T-cell (primary cell): Measurements from ENCODE around the gene GNB5. TPM values are rescaled to one million over a fixed set of nuclear protein-coding genes. Genes with fewer than 3 reads are reported as not detected.
"Not testable (repeated sequence)": the region's sequence is repeated elsewhere in the genome, so short reads cannot be mapped to it uniquely, and the experiment has no call there.

Experiments
- ATAC-seq, 4 experiments: fragments of 200-7000 bp in 3 of 4; fragments of 150-1000 bp in 1 of 4; cut with Tn5 transposase; replicated peaks in 1 of 4; 1 replicate in 3 of 4; 2 replicates in 1 of 4; pipeline ENCODE4 v1.10.0; 2021; ENCODE audit warnings: moderate library complexity in 3 of 4, mild to moderate bottlenecking in 2 of 4, moderate number of reproducible peaks in 1 of 4
- CTCF ChIA-PET, 2 donors: fragments of 300-600 bp; sonication (Branson Sonifier 250); formaldehyde crosslinking; loops; one replicate each; lab custom pipeline; 2022; ENCODE audit warnings: antibody characterized with exemption in 2 of 2; lab: Charles Lee
- POLR2A ChIA-PET, 2 donors: fragments of 300-600 bp; sonication (Branson Sonifier 250); formaldehyde crosslinking; loops; one replicate each; lab custom pipeline; 2022; ENCODE audit warnings: antibody characterized with exemption in 2 of 2; lab: Charles Lee
- DNase-seq, 35 experiments: peaks; one replicate each; pipeline versions ENCODE4 v3.0.0 to v3.0.0-alpha.2; 2013 to 2023
- H3K27ac ChIP-seq: one replicate; pipeline ENCODE4 v1.5.1; 2013; ENCODE audit warnings: low read length
- H3K27me3 ChIP-seq, 2 experiments: replicated peaks in 1 of 2; 1 replicate in 1 of 2; 2 replicates in 1 of 2; pipeline versions ENCODE4 v1.6.1 to v1.7.0; 2013; ENCODE audit warnings: low read length in 1 of 2, mixed read lengths in 1 of 2; ENCODE audit not compliant: control insufficient read depth in 2 of 2, insufficient read depth in 2 of 2; ENCODE audit errors: extremely low read depth in 1 of 2
- H3K36me3 ChIP-seq, 2 donors: 1 replicate in 1 of 2; 2 replicates in 1 of 2; pipeline versions ENCODE4 v1.6.1 to v1.7.0; 2013; ENCODE audit warnings: low read length in 1 of 2; ENCODE audit not compliant: control insufficient read depth in 2 of 2, insufficient read depth in 1 of 2; ENCODE audit errors: extremely low read depth in 1 of 2
- H3K4me1 ChIP-seq, 2 experiments: 1 replicate in 1 of 2; 2 replicates in 1 of 2; pipeline versions ENCODE4 v1.6.1 to v1.7.0; 2013; ENCODE audit warnings: low read length in 2 of 2, mixed read lengths in 1 of 2; ENCODE audit not compliant: insufficient read depth in 2 of 2, control insufficient read depth in 1 of 2; ENCODE audit errors: extremely low read depth in 1 of 2
- H3K4me3 ChIP-seq, 2 donors: 1 replicate in 1 of 2; 2 replicates in 1 of 2; pipeline versions ENCODE4 v1.5.1 to v1.7.0; 2013; ENCODE audit warnings: mild to moderate bottlenecking in 2 of 2, low read length in 1 of 2, moderate library complexity in 1 of 2; ENCODE audit not compliant: control insufficient read depth in 1 of 2; ENCODE audit errors: extremely low read depth in 1 of 2
- H3K9me3 ChIP-seq: 2 replicates; pipeline ENCODE4 v1.7.0; 2013
- H3K27ac Mint-ChIP-seq, 2 donors: one replicate each; pipeline ENCODE4 v1.8.0; 2020 to 2021; ENCODE audit warnings: mild to moderate bottlenecking in 2 of 2, mixed read lengths in 2 of 2
- H3K27me3 Mint-ChIP-seq, 2 donors: one replicate each; pipeline ENCODE4 v1.8.0; 2021 to 2022; ENCODE audit warnings: mixed read lengths in 2 of 2
- H3K36me3 Mint-ChIP-seq: one replicate; pipeline ENCODE4 v1.8.0; 2021; ENCODE audit warnings: mixed read lengths
- H3K4me1 Mint-ChIP-seq, 3 donors: one replicate each; pipeline ENCODE4 v1.8.0; 2020 to 2022; ENCODE audit warnings: mixed read lengths in 3 of 3, mild to moderate bottlenecking in 1 of 3
- H3K4me3 Mint-ChIP-seq, 3 donors: one replicate each; pipeline ENCODE4 v1.8.0; 2020 to 2022; ENCODE audit warnings: mild to moderate bottlenecking in 3 of 3, mixed read lengths in 3 of 3, moderate library complexity in 3 of 3
- H3K9me3 Mint-ChIP-seq, 3 donors: one replicate each; pipeline ENCODE4 v1.8.0; 2020 to 2022; ENCODE audit warnings: mixed read lengths in 3 of 3
- WGBS: methylation state at CpG from one replicate; pipeline ENCODE4 v1.1.5; 2013; ENCODE audit warnings: missing lambda C conversion rate; ENCODE audit not compliant: insufficient coverage; 5-methylcytosine and 5-hydroxymethylcytosine counted together
- total RNA-seq, 35 experiments: library from RNA in 6 of 35; stranded (reverse) in 6 of 35; fragments of 120-200 nt in 1 of 35; gene quantifications; one replicate each; pipeline versions ENCODE4 v1.2.1 to v1.2.4 and lab custom pipeline; 2013 to 2026

Gene GNB5
- total RNA-seq, 5 donors from 2014 or later (not counting 1 experiment from before 2014, with no cell fraction given) = 39.7 to 74.4 (median 54.7) TPM

DNA sequence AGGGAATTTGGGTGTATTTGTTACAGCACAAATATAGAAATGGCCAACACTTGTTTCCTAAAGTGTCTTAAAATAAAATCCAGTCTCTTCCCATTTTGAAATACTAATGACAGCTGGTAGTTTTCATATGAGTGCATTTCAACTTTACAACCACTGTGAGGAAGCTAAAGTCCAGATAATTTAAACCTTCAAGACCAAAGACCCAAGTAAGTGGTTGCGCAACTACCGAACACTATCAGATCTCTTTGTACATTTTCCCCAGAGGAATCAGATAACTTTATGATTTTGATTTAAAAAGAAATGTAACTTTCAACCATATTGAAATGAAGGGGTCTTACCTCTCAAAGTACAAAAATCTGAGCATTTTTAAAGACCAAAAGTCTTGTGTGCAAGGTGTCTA lies 92.9 kb downstream of the GNB5 start:
- DNase-seq = no peak
- H3K27ac ChIP-seq = no peak overlapping the region
- ChIA-PET CTCF (interaction anchor here in 1 of 2 donors (1.9 kb wide), 1 partner anchor 19 kb away, joined by 5 read pairs; no protein-coding TSS in a partner anchor), POLR2A (no interaction called here)
- no peaks in the 10 kb centered on the region for H3K4me1 Mint-ChIP-seq
- H3K36me3 Mint-ChIP-seq = peaks cover 5% of the 10 kb centered on the region
- no peak for ATAC-seq
- no CpG with 5 or more reads among the region's 2 CpGs for WGBS
- no peaks in the 10 kb centered on the region for H3K4me1 ChIP-seq
- H3K27me3 Mint-ChIP-seq = no peaks in the 10 kb centered on the region
- H3K4me3 Mint-ChIP-seq = no peak overlapping the region
- no peaks in the 10 kb centered on the region for H3K9me3 Mint-ChIP-seq
- no peaks in the 10 kb centered on the region for H3K9me3 ChIP-seq
- no peak overlapping the region for H3K27ac Mint-ChIP-seq
- H3K36me3 ChIP-seq = no peaks in the 10 kb centered on the region
- peaks cover 0 to 4% of the 10 kb centered on the region in 2 experiments for H3K27me3 ChIP-seq
- H3K4me3 ChIP-seq = no peak overlapping the region

- no peak overlapping the region for H3K27ac Mint-ChIP-seq
- Histone ChIP-seq H3K27me3 (peaks cover 0 to 4% of the 10 kb centered on the region in 2 experiments), H3K9me3 (no peaks in the 10 kb centered on the region), H3K4me1 (no peaks in the 10 kb centered on the region), H3K27ac (no peak overlapping the region), H3K4me3 (no peak overlapping the region), H3K36me3 (no peaks in the 10 kb centered on the region)
- peaks cover 5% of the 10 kb centered on the region for H3K36me3 Mint-ChIP-seq
- H3K4me3 Mint-ChIP-seq = no peak overlapping the region
- ChIA-PET CTCF (interaction anchor here in 1 of 2 donors (1.9 kb wide), 1 partner anchor 18 kb away, joined by 5 read pairs; no protein-coding TSS in a partner anchor), POLR2A (interaction anchor here in 1 of 2 donors (0.6 to 0.7 kb wide), 2 partner anchors 56 to 238 kb away, joined by 5 to 6 read pairs; no protein-coding TSS in a partner anchor)
- ATAC-seq (no peak), DNase-seq (no peak)
- H3K27me3 Mint-ChIP-seq = no peaks in the 10 kb centered on the region
- H3K9me3 Mint-ChIP-seq = no peaks in the 10 kb centered on the region
- H3K4me1 Mint-ChIP-seq = no peaks in the 10 kb centered on the region
These were observed 94.0 kb downstream of the GNB5 start for GRCh38 chr15:52097180-52097579.

GRCh38 chr15:52096536-52096935 lies 94.7 kb downstream of the GNB5 start:
- H3K36me3 Mint-ChIP-seq, H3K4me1 ChIP-seq, CTCF ChIA-PET, H3K27ac Mint-ChIP-seq, H3K4me3 Mint-ChIP-seq, H3K9me3 Mint-ChIP-seq, H3K9me3 ChIP-seq, ATAC-seq, POLR2A ChIA-PET, H3K27me3 Mint-ChIP-seq, H3K27me3 ChIP-seq, DNase-seq, H3K4me1 Mint-ChIP-seq, H3K36me3 ChIP-seq, H3K27ac ChIP-seq, H3K4me3 ChIP-seq: not testable (repeated sequence)
- no CpG with 5 or more reads among the region's 9 CpGs for WGBS

GRCh38 chr15:52095597-52096262 lies 95.5 kb downstream of the GNB5 start:
- H3K4me1 Mint-ChIP-seq = no peaks in the 10 kb centered on the region
- no peaks in the 10 kb centered on the region for H3K9me3 Mint-ChIP-seq
- H3K4me1 ChIP-seq = no peaks in the 10 kb centered on the region
- DNase-seq (no peak), ATAC-seq (no peak)
- H3K4me3 ChIP-seq = no peak overlapping the region
- H3K27me3 ChIP-seq = peaks cover 0 to 8% of the 10 kb centered on the region in 2 experiments
- H3K4me3 Mint-ChIP-seq = no peak overlapping the region
- 80% methylated on average over 1 of the region's 4 CpGs for WGBS
- no peak overlapping the region for H3K27ac ChIP-seq
- no peaks in the 10 kb centered on the region for H3K36me3 ChIP-seq
- no peak overlapping the region for H3K27ac Mint-ChIP-seq
- POLR2A ChIA-PET = no interaction called here
- peaks cover 5% of the 10 kb centered on the region for H3K36me3 Mint-ChIP-seq
- no peaks in the 10 kb centered on the region for H3K27me3 Mint-ChIP-seq
- H3K9me3 ChIP-seq = no peaks in the 10 kb centered on the region
- CTCF ChIA-PET = no interaction called here

DNA sequence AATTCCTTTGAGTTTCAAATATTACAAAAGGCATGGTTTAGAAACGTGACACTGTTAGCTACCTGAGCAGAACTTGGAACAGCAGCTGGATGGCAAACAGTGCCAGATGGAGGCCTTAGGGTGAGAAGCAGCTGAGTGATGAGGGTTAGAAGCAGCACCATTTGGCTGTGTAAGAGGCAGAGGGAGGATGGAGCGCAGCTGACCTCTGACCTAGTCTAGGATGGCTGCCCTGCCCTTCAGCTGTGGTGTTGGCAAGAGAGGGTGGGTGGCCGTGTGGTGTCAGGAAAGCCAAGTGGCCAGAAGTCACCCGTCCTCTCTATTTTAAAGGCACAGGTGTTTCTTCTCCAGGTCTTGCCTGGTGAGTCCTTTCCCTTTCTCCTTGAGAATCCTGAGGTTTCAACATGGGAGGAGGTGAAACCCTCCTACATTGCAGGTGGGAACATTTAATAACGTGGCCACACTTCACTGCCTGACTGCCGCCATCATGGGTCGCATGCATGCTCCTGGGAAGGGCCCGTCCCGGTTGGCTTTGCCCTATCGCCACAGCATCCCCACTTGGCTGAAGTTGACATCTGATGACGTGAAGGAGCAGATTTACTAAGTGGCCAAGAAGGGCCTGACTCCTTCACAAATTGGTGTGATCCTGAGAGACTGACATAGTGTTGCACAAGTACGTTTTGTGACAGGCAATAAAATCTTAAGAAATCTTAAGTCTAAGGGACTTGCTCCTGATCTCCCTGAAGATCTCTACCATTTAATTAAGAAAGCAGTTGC lies 96.2 kb downstream of the GNB5 start:
- Mint-ChIP-seq H3K4me1 (no peaks in the 10 kb centered on the region), H3K27ac (no peak overlapping the region), H3K9me3 (peaks cover 3 to 7% (median 5%) of the 10 kb centered on the region in 3 donors), H3K27me3 (peaks cover 2 to 5% of the 10 kb centered on the region in 2 donors), H3K36me3 (peaks cover 5% of the 10 kb centered on the region), H3K4me3 (no peak overlapping the region)
- H3K36me3 ChIP-seq = no peaks in the 10 kb centered on the region
- peaks cover 3% of the 10 kb centered on the region for H3K9me3 ChIP-seq
- POLR2A ChIA-PET = no interaction called here
- DNase-seq = no peak
- CTCF ChIA-PET = no interaction called here
- H3K4me1 ChIP-seq = no peaks in the 10 kb centered on the region
- ATAC-seq = no peak
- 86% methylated on average over 10 of the region's 12 CpGs for WGBS
- H3K4me3 ChIP-seq = no peak overlapping the region
- H3K27ac ChIP-seq = no peak overlapping the region
- H3K27me3 ChIP-seq = peaks cover 0 to 8% of the 10 kb centered on the region in 2 experiments

DNA sequence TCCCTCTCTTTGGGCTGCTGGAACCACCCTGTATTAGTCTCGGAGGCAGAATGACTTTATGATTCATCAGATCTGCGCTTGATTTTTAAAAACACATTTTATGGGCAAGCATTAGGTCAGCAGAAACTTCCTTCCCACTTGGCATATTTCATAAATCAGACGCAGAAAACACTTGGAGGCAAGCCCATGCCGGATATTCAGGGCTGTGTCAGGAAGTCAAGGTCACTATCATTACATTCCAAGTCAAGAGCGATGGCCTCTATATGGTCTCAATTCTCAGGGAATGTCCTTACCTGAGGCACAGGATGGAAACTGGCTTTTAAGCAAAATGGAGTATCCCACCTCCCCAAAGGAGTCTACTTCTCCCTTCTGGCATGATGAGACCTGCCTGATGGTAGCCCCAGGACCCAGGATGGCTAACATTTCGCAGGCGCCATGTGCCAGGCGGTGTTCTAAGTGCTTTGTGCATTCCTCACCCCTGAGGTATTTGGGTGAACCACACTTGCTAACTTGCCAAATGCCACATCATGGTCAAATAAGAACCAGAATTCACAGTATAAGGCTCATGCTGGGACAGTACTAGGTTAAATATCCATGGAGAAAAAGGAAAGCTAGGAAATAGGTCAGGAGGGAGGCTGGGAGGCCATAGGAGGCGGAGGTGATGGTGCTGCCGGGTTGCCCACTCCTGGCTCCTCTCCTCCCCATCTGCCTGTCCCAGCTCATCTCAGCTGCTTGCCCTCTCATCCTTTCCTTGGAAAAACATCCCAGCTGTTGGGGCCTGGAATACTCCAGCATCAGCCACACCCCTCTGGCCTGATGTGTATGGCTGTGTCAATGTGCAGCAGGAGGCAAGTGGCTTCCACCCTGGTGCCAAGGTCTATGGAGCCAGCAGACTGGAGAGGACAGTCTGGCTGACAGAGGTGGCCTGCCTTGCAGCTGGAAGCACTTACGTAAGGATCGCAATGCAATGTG lies 97.4 kb downstream of the GNB5 start:
- Histone ChIP-seq H3K27ac (no peak overlapping the region), H3K4me3 (no peak overlapping the region), H3K36me3 (no peaks in the 10 kb centered on the region), H3K4me1 (no peaks in the 10 kb centered on the region), H3K9me3 (peaks cover 3% of the 10 kb centered on the region), H3K27me3 (peaks cover 0 to 8% of the 10 kb centered on the region in 2 experiments)
- H3K4me3 Mint-ChIP-seq = no peak overlapping the region
- H3K4me1 Mint-ChIP-seq = no peaks in the 10 kb centered on the region
- H3K27ac Mint-ChIP-seq = no peak overlapping the region
- ChIA-PET POLR2A (no interaction called here), CTCF (no interaction called here)
- peaks cover 5 to 8% of the 10 kb centered on the region in 2 donors for H3K27me3 Mint-ChIP-seq
- H3K36me3 Mint-ChIP-seq = peaks cover 10% of the 10 kb centered on the region
- WGBS = 58% methylated on average over 7 of the region's 12 CpGs
- DNase-seq (no peak), ATAC-seq (no peak)
- H3K9me3 Mint-ChIP-seq = peaks cover 7 to 16% (median 10%) of the 10 kb centered on the region in 3 donors
